ENCODE data around the gene CYP2B6. TPM values are rescaled to one million over a fixed set of nuclear protein-coding genes. Genes with fewer than 3 reads are reported as not detected.

CYP2B6 gene
- total and polyA plus RNA-seq, 2 donors (not counting 1 experiment from before 2014, with no cell fraction given), result not detected

DNA sequence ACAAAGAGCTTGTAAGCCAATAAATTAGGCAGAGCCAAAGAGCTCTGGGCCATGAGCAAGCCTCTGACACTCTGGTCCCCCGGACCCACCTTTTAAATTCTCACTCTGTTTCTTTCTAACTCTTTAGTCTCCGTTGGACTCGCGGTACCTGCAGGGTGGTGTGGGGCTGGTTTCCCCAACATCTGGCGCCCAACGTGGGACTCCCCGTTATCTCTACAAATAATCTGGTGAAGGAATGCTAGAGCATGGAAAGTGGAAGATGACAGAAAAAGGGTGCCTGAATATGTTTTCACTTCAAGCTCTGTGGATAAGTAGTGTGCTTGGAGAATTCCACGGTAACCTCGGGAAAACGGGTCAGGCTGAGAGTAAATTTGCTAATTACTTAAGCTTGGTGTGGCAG is 36.5 kb upstream of the CYP2B6 start:
- no peaks in the 10 kb centered on the region for H3K27me3 ChIP-seq (ENCODE audit: control insufficient read depth, insufficient read depth, low read length)
- TF ChIP-seq, protein P1, sequence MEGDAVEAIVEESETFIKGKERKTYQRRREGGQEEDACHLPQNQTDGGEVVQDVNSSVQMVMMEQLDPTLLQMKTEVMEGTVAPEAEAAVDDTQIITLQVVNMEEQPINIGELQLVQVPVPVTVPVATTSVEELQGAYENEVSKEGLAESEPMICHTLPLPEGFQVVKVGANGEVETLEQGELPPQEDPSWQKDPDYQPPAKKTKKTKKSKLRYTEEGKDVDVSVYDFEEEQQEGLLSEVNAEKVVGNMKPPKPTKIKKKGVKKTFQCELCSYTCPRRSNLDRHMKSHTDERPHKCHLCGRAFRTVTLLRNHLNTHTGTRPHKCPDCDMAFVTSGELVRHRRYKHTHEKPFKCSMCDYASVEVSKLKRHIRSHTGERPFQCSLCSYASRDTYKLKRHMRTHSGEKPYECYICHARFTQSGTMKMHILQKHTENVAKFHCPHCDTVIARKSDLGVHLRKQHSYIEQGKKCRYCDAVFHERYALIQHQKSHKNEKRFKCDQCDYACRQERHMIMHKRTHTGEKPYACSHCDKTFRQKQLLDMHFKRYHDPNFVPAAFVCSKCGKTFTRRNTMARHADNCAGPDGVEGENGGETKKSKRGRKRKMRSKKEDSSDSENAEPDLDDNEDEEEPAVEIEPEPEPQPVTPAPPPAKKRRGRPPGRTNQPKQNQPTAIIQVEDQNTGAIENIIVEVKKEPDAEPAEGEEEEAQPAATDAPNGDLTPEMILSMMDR (conservative IDR thresholded peaks at IDR 0.05 in 1 of 2, IDR thresholded peaks at IDR 0.05 in 1 of 2; ENCODE audit: low read depth in 1 of 2, low read length in 2 of 2), result no peak
- no peak for TF ChIP-seq EZH2 (IDR thresholded peaks at IDR 0.05; ENCODE audit: low read length, missing control alignments)

GRCh38 chr19:40959338-40959737 is 31.7 kb upstream of the CYP2B6 start:
- Histone ChIP-seq H3K4me3 (replicated peaks in 1 of 4; ENCODE audit: control extremely low read depth in 1 of 4, insufficient read depth in 1 of 4, low read depth in 3 of 4, low read length in 4 of 4) (no peak overlapping the region), H3K27ac (ENCODE audit: insufficient read depth, low read length) (no peak overlapping the region), H3K4me1 (ENCODE audit: control insufficient read depth, extremely low read depth, insufficient read depth, low read length) (no peaks in the 10 kb centered on the region), H3K4me2 (ENCODE audit: extremely low read depth, insufficient read depth, low read length) (no peak overlapping the region), H3K9me3 (ENCODE audit: control insufficient read depth, insufficient read depth, low read depth, low read length) (no peaks in the 10 kb centered on the region), H2AFZ (ENCODE audit: low read length) (no peak overlapping the region), H3K79me2 (ENCODE audit: control insufficient read depth, insufficient read depth, low read length) (no peaks in the 10 kb centered on the region), H3K27me3 (ENCODE audit: control insufficient read depth, insufficient read depth, low read length) (no peaks in the 10 kb centered on the region), H4K20me1 (ENCODE audit: control insufficient read depth, extremely low read depth, insufficient read depth, low read length) (no peaks in the 10 kb centered on the region), H3K36me3 (ENCODE audit: control insufficient read depth, insufficient read depth, low read length) (no peaks in the 10 kb centered on the region), H3K9ac (ENCODE audit: insufficient read depth, low read length) (no peak overlapping the region)
- TF ChIP-seq, protein P1 (conservative IDR thresholded peaks at IDR 0.05 in 1 of 2, IDR thresholded peaks at IDR 0.05 in 1 of 2; ENCODE audit: low read depth in 1 of 2, low read length in 2 of 2), result no peak
- TF ChIP-seq EZH2 (IDR thresholded peaks at IDR 0.05; ENCODE audit: low read length, missing control alignments), result no peak
- no peak for DNase-seq (ENCODE audit: low read depth in 2 of 2)

More for the DNA sequence above, 36.5 kb upstream of the CYP2B6 start:
- no peak overlapping the region for H3K27ac ChIP-seq (ENCODE audit: insufficient read depth, low read length)
- H4K20me1 ChIP-seq (ENCODE audit: control insufficient read depth, extremely low read depth, insufficient read depth, low read length), result no peaks in the 10 kb centered on the region
- no peak overlapping the region for H3K9ac ChIP-seq (ENCODE audit: insufficient read depth, low read length)
- DNase-seq (ENCODE audit: low read depth in 2 of 2), result peak in 1 of 2 donors; percentile 2
- H2AFZ ChIP-seq (ENCODE audit: low read length), result no peak overlapping the region
- no peak overlapping the region for H3K4me2 ChIP-seq (ENCODE audit: extremely low read depth, insufficient read depth, low read length)
- no peaks in the 10 kb centered on the region for H3K79me2 ChIP-seq (ENCODE audit: control insufficient read depth, insufficient read depth, low read length)
- H3K9me3 ChIP-seq (ENCODE audit: control insufficient read depth, insufficient read depth, low read depth, low read length), result no peaks in the 10 kb centered on the region
- no peak overlapping the region for H3K4me3 ChIP-seq (replicated peaks in 1 of 4; ENCODE audit: control extremely low read depth in 1 of 4, insufficient read depth in 1 of 4, low read depth in 3 of 4, low read length in 4 of 4)
- H3K4me1 ChIP-seq (ENCODE audit: control insufficient read depth, extremely low read depth, insufficient read depth, low read length), result no peaks in the 10 kb centered on the region
- H3K36me3 ChIP-seq (ENCODE audit: control insufficient read depth, insufficient read depth, low read length), result no peaks in the 10 kb centered on the region

GRCh38 chr19:40960062-40960685 is 30.9 kb upstream of the CYP2B6 start:
- no peak overlapping the region for H2AFZ ChIP-seq (ENCODE audit: low read length)
- no peak for TF ChIP-seq EZH2 (IDR thresholded peaks at IDR 0.05; ENCODE audit: low read length, missing control alignments)
- TF ChIP-seq, protein P1 (conservative IDR thresholded peaks at IDR 0.05 in 1 of 2, IDR thresholded peaks at IDR 0.05 in 1 of 2; ENCODE audit: low read depth in 1 of 2, low read length in 2 of 2), result no peak
- no peak overlapping the region for H3K9ac ChIP-seq (ENCODE audit: insufficient read depth, low read length)
- no peak overlapping the region for H3K27ac ChIP-seq (ENCODE audit: insufficient read depth, low read length)
- no peaks in the 10 kb centered on the region for H3K4me1 ChIP-seq (ENCODE audit: control insufficient read depth, extremely low read depth, insufficient read depth, low read length)
- H3K79me2 ChIP-seq (ENCODE audit: control insufficient read depth, insufficient read depth, low read length), result no peaks in the 10 kb centered on the region
- H4K20me1 ChIP-seq (ENCODE audit: control insufficient read depth, extremely low read depth, insufficient read depth, low read length), result no peaks in the 10 kb centered on the region
- no peaks in the 10 kb centered on the region for H3K36me3 ChIP-seq (ENCODE audit: control insufficient read depth, insufficient read depth, low read length)
- H3K4me2 ChIP-seq (ENCODE audit: extremely low read depth, insufficient read depth, low read length), result no peak overlapping the region
- no peaks in the 10 kb centered on the region for H3K27me3 ChIP-seq (ENCODE audit: control insufficient read depth, insufficient read depth, low read length)
- no peak for DNase-seq (ENCODE audit: low read depth in 2 of 2)
- H3K9me3 ChIP-seq (ENCODE audit: control insufficient read depth, insufficient read depth, low read depth, low read length), result no peaks in the 10 kb centered on the region
- H3K4me3 ChIP-seq (replicated peaks in 1 of 4; ENCODE audit: control extremely low read depth in 1 of 4, insufficient read depth in 1 of 4, low read depth in 3 of 4, low read length in 4 of 4), result no peak overlapping the region

Data from fibroblast of lung (primary cell).